A549 (cell line): ENCODE results near the gene RNASEH1. TPM values are rescaled to one million over a fixed set of nuclear protein-coding genes. Genes with fewer than 3 reads are reported as not detected.

Experiments used
- ATAC-seq, 2 experiments: fragments of 200-7000 bp in 1 of 2; fragments of >200 bp in 1 of 2; cut with Nextera tagmentation in 1 of 2; cut with Tn5 transposase in 1 of 2; 3 replicates each; pipeline versions ENCODE4 v1.8.0 to v1.9.1; 2018 to 2020; ENCODE audit warnings: mild to moderate bottlenecking in 1 of 2, moderate library complexity in 1 of 2
- CTCF ChIA-PET: fragments of 300-600 bp; sonication (Branson Sonifier 250); formaldehyde crosslinking; extraction: SDS; loops from one replicate; lab custom pipeline; 2021; ENCODE audit warnings: antibody characterized with exemption, inconsistent platforms; lab: Yijun Ruan, JAX
- POLR2A ChIA-PET: fragments of 350-600 bp; formaldehyde crosslinking; extraction: SDS; loops from one replicate; lab custom pipeline; 2021; ENCODE audit warnings: antibody characterized with exemption, inconsistent platforms; lab: Yijun Ruan, JAX
- DNase-seq, 2 experiments: peaks; one replicate each; pipeline versions ENCODE4 v3.0.0 to v3.0.0-alpha.2; 2011 to 2016; ENCODE audit warnings: low read depth in 1 of 2, low spot score in 1 of 2
- FAIRE-seq: peaks from 2 replicates; lab custom pipeline; 2011; peaks lifted over from hg19 to GRCh38; lab: Jason Lieb, UNC
- H3K27ac ChIP-seq, 2 experiments: fragments of >200 bp; sonication (Bioruptor Twin); formaldehyde crosslinking; 3 replicates each; pipeline ENCODE4 v1.5.1; 2016 to 2017
- H3K4me1 ChIP-seq: fragments of >200 bp; sonication (Bioruptor Twin); formaldehyde crosslinking; 3 replicates; pipeline ENCODE4 v1.6.1; 2016
- H3K4me2 ChIP-seq: fragments of >200 bp; sonication (Bioruptor Twin); formaldehyde crosslinking; 3 replicates; pipeline ENCODE4 v1.6.1; 2016
- H3K4me3 ChIP-seq: fragments of >200 bp; sonication (Bioruptor Twin); formaldehyde crosslinking; 3 replicates; pipeline ENCODE4 v1.5.1; 2016
- H3K9me3 ChIP-seq: fragments of >200 bp; sonication (Bioruptor Twin); formaldehyde crosslinking; 3 replicates; pipeline ENCODE4 v1.6.1; 2016
- CTCF ChIP-seq: fragments of >200 bp; sonication (Bioruptor Twin); formaldehyde crosslinking; IDR thresholded peaks from 3 replicates; pipeline ENCODE4 v1.5.1; 2016
- EHMT2 ChIP-seq: fragments of 200-600 bp; sonication (generic); IDR thresholded peaks from 2 replicates; pipeline ENCODE4 v1.6.1; 2016; ENCODE audit warnings: antibody characterized with exemption, low read depth, mild to moderate bottlenecking, moderate library complexity
- HOXB5 ChIP-seq: fragments of 250-450 bp; sonication (Bioruptor Pico); IDR thresholded peaks from 2 replicates; pipeline ENCODE4 v1.5.0; 2020; ENCODE audit warnings: mild to moderate bottlenecking, moderate library complexity
- JUN ChIP-seq, 2 experiments: fragments of >200 bp; sonication (Bioruptor Twin); formaldehyde crosslinking; IDR thresholded peaks; 2 replicates in 1 of 2; 3 replicates in 1 of 2; pipeline ENCODE4 v1.6.1; 2016 to 2017
- JUNB ChIP-seq: fragments of >200 bp; sonication (Bioruptor Twin); formaldehyde crosslinking; IDR thresholded peaks from 2 replicates; pipeline ENCODE4 v1.6.1; 2016
- MAFK ChIP-seq: fragments of 450-650 bp; IDR thresholded peaks from 2 replicates; pipeline ENCODE4 v1.6.1; 2014; ENCODE audit not compliant: partially characterized antibody
- MAX ChIP-seq: IDR thresholded peaks from 2 replicates; pipeline ENCODE4 v1.6.1; 2012
- NR3C1 ChIP-seq: fragments of >200 bp; sonication (Bioruptor Twin); formaldehyde crosslinking; IDR thresholded peaks from 3 replicates; pipeline ENCODE4 v1.6.1; 2017
- RAD21 ChIP-seq, 2 experiments: fragments of >200 bp in 1 of 2; sonication (Bioruptor Twin) in 1 of 2; formaldehyde crosslinking in 1 of 2; IDR thresholded peaks in 1 of 2; conservative IDR thresholded peaks in 1 of 2; 2 replicates in 1 of 2; 3 replicates in 1 of 2; pipeline ENCODE4 v1.6.1; 2012 to 2018; ENCODE audit warnings: inconsistent platforms in 1 of 2
- REST ChIP-seq: fragments of 200-600 bp; sonication (generic); IDR thresholded peaks from 2 replicates; pipeline ENCODE4 v1.6.1; 2016; ENCODE audit warnings: antibody characterized with exemption, mild to moderate bottlenecking, moderate library complexity
- RNF2 ChIP-seq: fragments of 200-600 bp; sonication (generic); IDR thresholded peaks from 2 replicates; pipeline ENCODE4 v1.6.1; 2016; ENCODE audit warnings: low read depth, mild to moderate bottlenecking, antibody characterized with exemption, moderate library complexity, borderline replicate concordance
- USF2 ChIP-seq: fragments of 450-650 bp; IDR thresholded peaks from 2 replicates; pipeline ENCODE4 v1.6.1; 2014; ENCODE audit warnings: antibody characterized with exemption
- ZFP36 ChIP-seq: fragments of 450-650 bp; IDR thresholded peaks from 2 replicates; pipeline ENCODE4 v1.6.1; 2014; ENCODE audit warnings: borderline replicate concordance; ENCODE audit not compliant: partially characterized antibody
- WGBS: methylation state at CpG from one replicate; pipeline ENCODE4 v1.1.6; 2017; ENCODE audit errors: missing lambda C conversion rate; 5-methylcytosine and 5-hydroxymethylcytosine counted together
- polyA plus RNA-seq, 4 experiments: library from polyadenylated mRNA; depleted of rRNA in 3 of 4; stranded (reverse); fragments of >200 nt; fragmentation: RNase III in 1 of 4; extraction: RNeasy Plus Mini Kit Qiagen cat#74134 plus additional on column Dnase treatment in 1 of 4; gene quantifications; 2 replicates in 3 of 4; 3 replicates in 1 of 4; pipeline ENCODE4 v1.2.3, GENCODE V29; 2011 to 2017

The RNASEH1 gene
- polyA plus RNA-seq, 2 of the 4 experiments (the other 2 are of a cell fraction) = 54.3 to 55.3 TPM

GRCh38 chr2:3542107-3542506, 16.0 kb downstream of the RNASEH1 start:
- CTCF ChIA-PET = interaction anchor here (1.0 kb wide), 1 partner anchor 109 kb away, joined by 4 read pairs; no protein-coding TSS in a partner anchor
- peaks cover 2% of the 10 kb centered on the region; the same call in 2 of the 3 replicates for H3K4me1 ChIP-seq
- 91% methylated on average over 5 of the region's 5 CpGs for WGBS
- FAIRE-seq = no peak
- TF ChIP-seq MAFK = peak; percentile 91
- no peak for TF ChIP-seq ZFP36
- H3K27ac ChIP-seq = no peak overlapping the region
- no peak overlapping the region for H3K4me3 ChIP-seq
- no peak for ATAC-seq
- POLR2A ChIA-PET = interaction anchor here (1.4 kb wide), 1 partner anchor 16 kb away, joined by 4 read pairs; the partner anchor contains the start of gene RNASEH1
- H3K4me2 ChIP-seq = no peak overlapping the region
- no peaks in the 10 kb centered on the region for H3K9me3 ChIP-seq
- no peak for DNase-seq

GRCh38 chr2:3539836-3540235, 18.3 kb downstream of the RNASEH1 start:
- POLR2A ChIA-PET = interaction anchor here (0.5 to 1.6 kb wide), 2 partner anchors 18 to 154 kb away, joined by 8 to 12 read pairs; partner anchors contain the start of gene RNASEH1
- no peak for ATAC-seq
- no peak for FAIRE-seq
- Histone ChIP-seq H3K4me2 (no peak overlapping the region), H3K4me1 (peaks cover 18% of the 10 kb centered on the region), H3K27ac (no peak overlapping the region)
- peak in 1 of 2 experiments; percentile 29 for DNase-seq
- 88% methylated on average over 9 of the region's 9 CpGs for WGBS
- CTCF ChIA-PET = interaction anchor here (1.0 to 1.5 kb wide), 3 partner anchors 15 to 18 kb away, joined by 3 to 4 read pairs (median 4); no protein-coding TSS in a partner anchor
- TF ChIP-seq NR3C1 (no peak), USF2 (no peak), RNF2 (no peak), EHMT2 (no peak), REST (no peak), JUNB (no peak), RAD21 (conservative IDR thresholded peaks at IDR 0.05 in 1 of 2, IDR thresholded peaks at IDR 0.05 in 1 of 2) (no peak), JUN (IDR thresholded peaks at IDR 0.05) (no peak)
- TF ChIP-seq, all 56 proteins: peak for 0
- H3K9me3 ChIP-seq = no peaks in the 10 kb centered on the region
- no peak overlapping the region for H3K4me3 ChIP-seq

GRCh38 chr2:3536682-3537632, 21.2 kb downstream of the RNASEH1 start:
- Histone ChIP-seq H3K9me3 (no peaks in the 10 kb centered on the region), H3K27ac (peak overlapping the region; percentile 80 to 88), H3K4me3 (peak overlapping the region; percentile 45), H3K4me1 (peaks cover 18% of the 10 kb centered on the region), H3K4me2 (peak overlapping the region; percentile 90)
- ATAC-seq (peak; percentile 87 to 92), DNase-seq (peak; percentile 72 to 81), FAIRE-seq (no peak)
- CTCF ChIA-PET = interaction anchor here (0.7 to 3.4 kb wide), 17 partner anchors 8 to 117 kb away, joined by 3 to 25 read pairs (median 4); partner anchors contain the start of gene RNASEH1
- WGBS = 49% methylated on average over 16 of the region's 16 CpGs
- POLR2A ChIA-PET = interaction anchor here (0.7 to 2.1 kb wide), 3 partner anchors 18 to 708 kb away, joined by 3 to 12 read pairs (median 5); partner anchors contain the start of gene RNASEH1
- TF ChIP-seq RAD21 (conservative IDR thresholded peaks at IDR 0.05 in 1 of 2, IDR thresholded peaks at IDR 0.05 in 1 of 2) (peak in 1 of 2 experiments; percentile 8; a peak in 1 of 5 replicates), MAX (0 out of 2 replicates have a peak, but pooled peaks have one; percentile 20), HOXB5 (no peak), MAFK (no peak), CTCF (peak; percentile 43; the same call in 2 of the 3 replicates)
